Measurements from ENCODE around the gene VWA5B2. TPM values are rescaled to one million over a fixed set of nuclear protein-coding genes. Genes with fewer than 3 reads are reported as not detected.

VWA5B2 gene
- total and polyA plus RNA-seq, 9 of the 15 experiments (the other 6 are each of a cell fraction or from before 2014, with no cell fraction given), result 0.04 TPM; not detected in 8

DNA sequence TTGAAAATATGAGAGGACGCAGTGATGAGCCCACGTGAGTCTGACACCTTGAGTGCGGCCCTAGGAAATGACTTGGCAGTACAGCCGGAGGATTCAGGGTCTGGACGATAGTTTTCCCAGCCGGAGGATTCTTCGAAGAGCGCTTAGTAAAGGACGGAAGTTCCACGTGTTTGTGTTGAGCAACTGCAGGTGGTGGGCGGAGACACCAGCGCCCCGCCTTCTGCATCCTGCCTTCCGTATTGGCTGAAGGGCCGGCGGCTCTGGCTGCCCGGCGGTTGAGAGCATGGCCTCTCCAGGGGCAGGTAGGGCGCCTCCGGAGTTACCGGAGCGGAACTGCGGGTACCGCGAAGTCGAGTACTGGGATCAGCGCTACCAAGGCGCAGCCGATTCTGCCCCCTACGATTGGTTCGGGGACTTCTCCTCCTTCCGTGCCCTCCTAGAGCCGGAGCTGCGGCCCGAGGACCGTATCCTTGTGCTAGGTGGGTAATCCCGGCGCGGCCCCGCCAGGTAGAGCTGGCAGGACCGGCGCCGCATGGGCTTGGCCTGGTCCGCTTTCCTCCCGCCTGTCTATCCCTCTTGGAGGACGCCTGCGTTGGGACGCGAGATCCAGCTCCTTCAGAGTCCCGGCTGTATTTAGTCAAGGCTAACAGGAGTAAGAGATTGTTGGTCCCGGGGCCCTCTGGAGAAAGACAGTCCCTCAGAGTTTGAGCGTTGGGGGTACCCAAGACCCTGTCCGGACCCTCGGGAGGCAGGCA is 20.2 kb downstream of the VWA5B2 start, which contains the start of gene EEF1AKMT4 (continued):
- TF ChIP-seq, protein P1, sequence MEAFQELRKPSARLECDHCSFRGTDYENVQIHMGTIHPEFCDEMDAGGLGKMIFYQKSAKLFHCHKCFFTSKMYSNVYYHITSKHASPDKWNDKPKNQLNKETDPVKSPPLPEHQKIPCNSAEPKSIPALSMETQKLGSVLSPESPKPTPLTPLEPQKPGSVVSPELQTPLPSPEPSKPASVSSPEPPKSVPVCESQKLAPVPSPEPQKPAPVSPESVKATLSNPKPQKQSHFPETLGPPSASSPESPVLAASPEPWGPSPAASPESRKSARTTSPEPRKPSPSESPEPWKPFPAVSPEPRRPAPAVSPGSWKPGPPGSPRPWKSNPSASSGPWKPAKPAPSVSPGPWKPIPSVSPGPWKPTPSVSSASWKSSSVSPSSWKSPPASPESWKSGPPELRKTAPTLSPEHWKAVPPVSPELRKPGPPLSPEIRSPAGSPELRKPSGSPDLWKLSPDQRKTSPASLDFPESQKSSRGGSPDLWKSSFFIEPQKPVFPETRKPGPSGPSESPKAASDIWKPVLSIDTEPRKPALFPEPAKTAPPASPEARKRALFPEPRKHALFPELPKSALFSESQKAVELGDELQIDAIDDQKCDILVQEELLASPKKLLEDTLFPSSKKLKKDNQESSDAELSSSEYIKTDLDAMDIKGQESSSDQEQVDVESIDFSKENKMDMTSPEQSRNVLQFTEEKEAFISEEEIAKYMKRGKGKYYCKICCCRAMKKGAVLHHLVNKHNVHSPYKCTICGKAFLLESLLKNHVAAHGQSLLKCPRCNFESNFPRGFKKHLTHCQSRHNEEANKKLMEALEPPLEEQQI (IDR thresholded peaks at IDR 0.05), result no peak
- 0 out of 2 replicates have a peak, but pooled peaks have one; percentile 10 for TF ChIP-seq LCOR (CRISPR knock-in tag; IDR thresholded peaks at IDR 0.05)
- no peak for TF ChIP-seq ILF3 (IDR thresholded peaks at IDR 0.05; ENCODE audit: borderline replicate concordance)
- TF ChIP-seq SPI1 (IDR thresholded peaks at IDR 0.05; ENCODE audit: borderline replicate concordance, low read depth, low read length), result peak; percentile 75
- TF ChIP-seq, protein P2, sequence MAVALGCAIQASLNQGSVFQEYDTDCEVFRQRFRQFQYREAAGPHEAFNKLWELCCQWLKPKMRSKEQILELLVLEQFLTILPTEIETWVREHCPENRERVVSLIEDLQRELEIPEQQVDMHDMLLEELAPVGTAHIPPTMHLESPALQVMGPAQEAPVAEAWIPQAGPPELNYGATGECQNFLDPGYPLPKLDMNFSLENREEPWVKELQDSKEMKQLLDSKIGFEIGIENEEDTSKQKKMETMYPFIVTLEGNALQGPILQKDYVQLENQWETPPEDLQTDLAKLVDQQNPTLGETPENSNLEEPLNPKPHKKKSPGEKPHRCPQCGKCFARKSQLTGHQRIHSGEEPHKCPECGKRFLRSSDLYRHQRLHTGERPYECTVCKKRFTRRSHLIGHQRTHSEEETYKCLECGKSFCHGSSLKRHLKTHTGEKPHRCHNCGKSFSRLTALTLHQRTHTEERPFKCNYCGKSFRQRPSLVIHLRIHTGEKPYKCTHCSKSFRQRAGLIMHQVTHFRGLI (CRISPR knock-in tag; IDR thresholded peaks at IDR 0.05), result no peak
- TF ChIP-seq, protein P3, sequence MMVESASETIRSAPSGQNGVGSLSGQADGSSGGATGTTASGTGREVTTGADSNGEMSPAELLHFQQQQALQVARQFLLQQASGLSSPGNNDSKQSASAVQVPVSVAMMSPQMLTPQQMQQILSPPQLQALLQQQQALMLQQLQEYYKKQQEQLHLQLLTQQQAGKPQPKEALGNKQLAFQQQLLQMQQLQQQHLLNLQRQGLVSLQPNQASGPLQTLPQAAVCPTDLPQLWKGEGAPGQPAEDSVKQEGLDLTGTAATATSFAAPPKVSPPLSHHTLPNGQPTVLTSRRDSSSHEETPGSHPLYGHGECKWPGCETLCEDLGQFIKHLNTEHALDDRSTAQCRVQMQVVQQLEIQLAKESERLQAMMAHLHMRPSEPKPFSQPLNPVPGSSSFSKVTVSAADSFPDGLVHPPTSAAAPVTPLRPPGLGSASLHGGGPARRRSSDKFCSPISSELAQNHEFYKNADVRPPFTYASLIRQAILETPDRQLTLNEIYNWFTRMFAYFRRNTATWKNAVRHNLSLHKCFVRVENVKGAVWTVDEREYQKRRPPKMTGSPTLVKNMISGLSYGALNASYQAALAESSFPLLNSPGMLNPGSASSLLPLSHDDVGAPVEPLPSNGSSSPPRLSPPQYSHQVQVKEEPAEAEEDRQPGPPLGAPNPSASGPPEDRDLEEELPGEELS (CRISPR knock-in tag; IDR thresholded peaks at IDR 0.05; ENCODE audit: borderline replicate concordance), result no peak
- no peak for TF ChIP-seq ZNF124 (CRISPR knock-in tag; IDR thresholded peaks at IDR 0.05)
- no peak for TF ChIP-seq NCOA6 (IDR thresholded peaks at IDR 0.05)
- no peak for TF ChIP-seq ZNF239 (CRISPR knock-in tag; IDR thresholded peaks at IDR 0.05)
- TF ChIP-seq, protein P4, sequence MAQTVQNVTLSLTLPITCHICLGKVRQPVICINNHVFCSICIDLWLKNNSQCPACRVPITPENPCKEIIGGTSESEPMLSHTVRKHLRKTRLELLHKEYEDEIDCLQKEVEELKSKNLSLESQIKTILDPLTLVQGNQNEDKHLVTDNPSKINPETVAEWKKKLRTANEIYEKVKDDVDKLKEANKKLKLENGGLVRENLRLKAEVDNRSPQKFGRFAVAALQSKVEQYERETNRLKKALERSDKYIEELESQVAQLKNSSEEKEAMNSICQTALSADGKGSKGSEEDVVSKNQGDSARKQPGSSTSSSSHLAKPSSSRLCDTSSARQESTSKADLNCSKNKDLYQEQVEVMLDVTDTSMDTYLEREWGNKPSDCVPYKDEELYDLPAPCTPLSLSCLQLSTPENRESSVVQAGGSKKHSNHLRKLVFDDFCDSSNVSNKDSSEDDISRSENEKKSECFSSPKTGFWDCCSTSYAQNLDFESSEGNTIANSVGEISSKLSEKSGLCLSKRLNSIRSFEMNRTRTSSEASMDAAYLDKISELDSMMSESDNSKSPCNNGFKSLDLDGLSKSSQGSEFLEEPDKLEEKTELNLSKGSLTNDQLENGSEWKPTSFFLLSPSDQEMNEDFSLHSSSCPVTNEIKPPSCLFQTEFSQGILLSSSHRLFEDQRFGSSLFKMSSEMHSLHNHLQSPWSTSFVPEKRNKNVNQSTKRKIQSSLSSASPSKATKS (CRISPR knock-in tag; IDR thresholded peaks at IDR 0.05), result no peak
- no peak for TF ChIP-seq ZNF696 (CRISPR knock-in tag; conservative IDR thresholded peaks at IDR 0.05)
- TF ChIP-seq HNRNPLL (IDR thresholded peaks at IDR 0.05; ENCODE audit: low read depth, low read length, poor library complexity, severe bottlenecking), result peak; percentile 94
- TF ChIP-seq ZC3H8 (IDR thresholded peaks at IDR 0.05), result no peak
- TF ChIP-seq CREM (IDR thresholded peaks at IDR 0.05; ENCODE audit: low read depth), result peak; percentile 36
- TF ChIP-seq ZNF586 (CRISPR knock-in tag; conservative IDR thresholded peaks at IDR 0.05), result no peak
- TF ChIP-seq RBM15 (IDR thresholded peaks at IDR 0.05; ENCODE audit: insufficient read depth, low read length), result no peak
- TF ChIP-seq, protein P5, sequence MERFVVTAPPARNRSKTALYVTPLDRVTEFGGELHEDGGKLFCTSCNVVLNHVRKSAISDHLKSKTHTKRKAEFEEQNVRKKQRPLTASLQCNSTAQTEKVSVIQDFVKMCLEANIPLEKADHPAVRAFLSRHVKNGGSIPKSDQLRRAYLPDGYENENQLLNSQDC (CRISPR knock-in tag; IDR thresholded peaks at IDR 0.05), result no peak
- TF ChIP-seq ZNF146 (CRISPR knock-in tag; IDR thresholded peaks at IDR 0.05; ENCODE audit: unreplicated experiment), result no peak

All from K562 (cell line).